ENCODE data around the gene PNMA8A. TPM values are rescaled to one million over a fixed set of nuclear protein-coding genes. Genes with fewer than 3 reads are reported as not detected.

The PNMA8A gene
- total and polyA plus RNA-seq, 2 donors (not counting 1 experiment from before 2014, with no cell fraction given): not detected

GRCh38 chr19:46491975-46492682 lies 20.8 kb upstream of the PNMA8A start:
- 21% methylated on average over 16 of the region's 18 CpGs for WGBS (ENCODE audit: insufficient coverage)
- H3K4me3 Mint-ChIP-seq: peak overlapping the region; percentile 44
- no peaks in the 10 kb centered on the region for H4K20me1 ChIP-seq (ENCODE audit: control insufficient read depth, insufficient read depth, low read length, poor library complexity, severe bottlenecking)
- H3K27me3 Mint-ChIP-seq: peaks cover 59% of the 10 kb centered on the region
- peaks cover 0 to 40% (median 0%) of the 10 kb centered on the region in 3 donors for H3K9me3 ChIP-seq (ENCODE audit: control extremely low read depth in 1 of 3, control insufficient read depth in 2 of 3, insufficient read depth in 1 of 3, low read length in 2 of 3)
- DNase-seq: no peak
- intact Hi-C loops (cut with micrococcal nuclease): no loop called here
- no peak for TF ChIP-seq EZH2 (IDR thresholded peaks at IDR 0.05; ENCODE audit: borderline replicate concordance, insufficient read depth, low read depth, low read length, poor library complexity, severe bottlenecking)
- no peak for TF ChIP-seq CTCF (IDR thresholded peaks at IDR 0.05)
- peak overlapping the region; percentile 73 for H3K4me2 ChIP-seq (replicated peaks; ENCODE audit: low read depth, low read length, poor library complexity, severe bottlenecking)
- peaks cover 36% of the 10 kb centered on the region for H3K4me1 Mint-ChIP-seq
- no peak overlapping the region for H3K27ac Mint-ChIP-seq
- H3K9ac ChIP-seq (ENCODE audit: low read length): no peak overlapping the region
- H3K79me2 ChIP-seq (ENCODE audit: control insufficient read depth, insufficient read depth, low read length): no peaks in the 10 kb centered on the region
- peaks cover 46 to 66% of the 10 kb centered on the region in 2 donors for H3K4me1 ChIP-seq (ENCODE audit: control insufficient read depth in 2 of 2, insufficient read depth in 2 of 2, low read length in 2 of 2)
- H3K27me3 ChIP-seq (replicated peaks in 1 of 4; ENCODE audit: control extremely low read depth in 1 of 4, control insufficient read depth in 3 of 4, insufficient read depth in 4 of 4, low read length in 3 of 4): peaks cover 0 to 90% (median 52%) of the 10 kb centered on the region in 4 experiments
- H3K4me3 ChIP-seq (ENCODE audit: control extremely low read depth in 1 of 5, extremely low read depth in 1 of 5, insufficient read depth in 1 of 5, low read depth in 2 of 5, low read length in 4 of 5): no peak overlapping the region
- H3K36me3 ChIP-seq (replicated peaks in 1 of 2; ENCODE audit: control extremely low read depth in 1 of 2, control insufficient read depth in 1 of 2, extremely low read depth in 1 of 2, insufficient read depth in 2 of 2, low read length in 1 of 2): no peaks in the 10 kb centered on the region
- ChIA-PET POLR2A (interaction anchor here (0.5 kb wide), 1 partner anchor 9 kb away, joined by 4 read pairs; no protein-coding TSS in a partner anchor), CTCF (interaction anchor here (0.7 kb wide), 1 partner anchor 22 kb away, joined by 3 read pairs; no protein-coding TSS in a partner anchor)
- no peak overlapping the region for H2AFZ ChIP-seq (ENCODE audit: insufficient read depth, low read depth, low read length, poor library complexity, severe bottlenecking)
- H3K9me3 Mint-ChIP-seq (ENCODE audit: insufficient read depth): no peaks in the 10 kb centered on the region
- ATAC-seq (ENCODE audit: low read depth): no peak
- no peak overlapping the region for H3K27ac ChIP-seq (ENCODE audit: low read length in 2 of 2)

DNA sequence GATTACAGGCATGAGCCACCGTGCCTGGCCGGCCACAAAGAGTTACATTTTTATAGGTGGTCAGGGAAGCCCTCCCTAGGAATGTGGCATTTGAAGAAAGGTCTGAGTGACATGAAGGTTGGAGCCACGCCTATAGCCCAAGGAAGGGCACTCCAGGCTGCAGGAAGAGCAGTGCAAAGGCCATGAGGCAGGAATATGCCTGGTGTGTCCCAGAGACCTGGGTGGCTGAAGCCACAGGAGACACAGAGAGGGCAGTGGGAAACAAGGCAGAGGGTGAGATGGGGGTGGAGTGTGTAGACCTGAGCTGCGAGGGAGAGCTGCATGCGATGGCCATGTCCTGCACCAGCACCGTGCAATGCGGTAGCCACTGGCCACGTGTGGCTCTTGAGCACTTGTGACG lies 19.4 kb upstream of the PNMA8A start:
- POLR2A ChIA-PET: no interaction called here

More for the DNA sequence above, 19.4 kb upstream of the PNMA8A start:
- Mint-ChIP-seq H3K4me3 (no peak overlapping the region), H3K4me1 (peaks cover 36% of the 10 kb centered on the region), H3K9me3 (ENCODE audit: insufficient read depth) (no peaks in the 10 kb centered on the region), H3K27me3 (peaks cover 67% of the 10 kb centered on the region), H3K27ac (no peak overlapping the region)
- Histone ChIP-seq H3K36me3 (replicated peaks in 1 of 2; ENCODE audit: control extremely low read depth in 1 of 2, control insufficient read depth in 1 of 2, extremely low read depth in 1 of 2, insufficient read depth in 2 of 2, low read length in 1 of 2) (no peaks in the 10 kb centered on the region), H3K4me1 (ENCODE audit: control insufficient read depth in 2 of 2, insufficient read depth in 2 of 2, low read length in 2 of 2) (peaks cover 46 to 68% of the 10 kb centered on the region in 2 donors), H3K9me3 (ENCODE audit: control extremely low read depth in 1 of 3, control insufficient read depth in 2 of 3, insufficient read depth in 1 of 3, low read length in 2 of 3) (peaks cover 0 to 42% (median 0%) of the 10 kb centered on the region in 3 donors), H3K27ac (ENCODE audit: low read length in 2 of 2) (no peak overlapping the region), H2AFZ (ENCODE audit: insufficient read depth, low read depth, low read length, poor library complexity, severe bottlenecking) (no peak overlapping the region), H3K79me2 (ENCODE audit: control insufficient read depth, insufficient read depth, low read length) (no peaks in the 10 kb centered on the region), H3K9ac (ENCODE audit: low read length) (no peak overlapping the region), H3K27me3 (replicated peaks in 1 of 4; ENCODE audit: control extremely low read depth in 1 of 4, control insufficient read depth in 3 of 4, insufficient read depth in 4 of 4, low read length in 3 of 4) (peaks cover 0 to 91% (median 56%) of the 10 kb centered on the region in 4 experiments), H4K20me1 (ENCODE audit: control insufficient read depth, insufficient read depth, low read length, poor library complexity, severe bottlenecking) (no peaks in the 10 kb centered on the region), H3K4me3 (ENCODE audit: control extremely low read depth in 1 of 5, extremely low read depth in 1 of 5, insufficient read depth in 1 of 5, low read depth in 2 of 5, low read length in 4 of 5) (no peak overlapping the region), H3K4me2 (replicated peaks; ENCODE audit: low read depth, low read length, poor library complexity, severe bottlenecking) (no peak overlapping the region)
- CTCF ChIA-PET: interaction anchor here (1.0 to 1.1 kb wide), 2 partner anchors 8 to 22 kb away, joined by 3 read pairs; no protein-coding TSS in a partner anchor
- no peak for DNase-seq
- TF ChIP-seq CTCF (IDR thresholded peaks at IDR 0.05) (no peak), EZH2 (IDR thresholded peaks at IDR 0.05; ENCODE audit: borderline replicate concordance, insufficient read depth, low read depth, low read length, poor library complexity, severe bottlenecking) (no peak)
- ATAC-seq (ENCODE audit: low read depth): no peak
- intact Hi-C loops (cut with micrococcal nuclease): no loop called here
- 52% methylated on average over 1 of the region's 9 CpGs for WGBS (ENCODE audit: insufficient coverage)

Data from B cell (primary cell).